ENCODE measurements around the gene BMPR2. TPM values are rescaled to one million over a fixed set of nuclear protein-coding genes. Genes with fewer than 3 reads are reported as not detected.

BMPR2 gene
- total and polyA plus RNA-seq, 2 of the 4 experiments (the other 2 are of a cell fraction), result 17.0 to 30.1 TPM

DNA sequence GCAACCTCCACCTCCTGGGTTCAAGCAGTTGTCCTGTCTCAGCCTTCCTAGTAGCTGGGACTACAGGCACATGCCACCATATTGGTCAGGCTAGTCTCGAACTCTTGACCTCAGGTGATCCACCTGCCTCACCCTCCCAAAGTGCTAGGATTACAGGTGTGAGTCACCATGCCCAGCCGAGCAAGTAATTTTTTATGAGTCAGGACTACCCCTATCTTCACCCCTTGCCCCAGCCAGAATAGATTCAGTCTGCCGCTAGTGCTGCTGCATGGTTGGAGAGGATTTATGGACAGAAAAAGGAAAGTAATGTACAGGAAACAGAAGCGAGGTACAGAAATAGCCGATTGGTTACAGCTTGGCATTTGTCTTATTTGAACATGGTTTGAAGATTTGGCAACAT is 48.9 kb downstream of the BMPR2 start:
- Histone ChIP-seq H3K23ac (ENCODE audit: low read depth, low read length) (no peak overlapping the region), H4K91ac (ENCODE audit: insufficient read depth, low read depth, low read length) (no peak overlapping the region), H3K27ac (ENCODE audit: insufficient read depth, low read length) (no peak overlapping the region), H3K4me3 (ENCODE audit: insufficient read depth, low read depth, low read length) (no peak overlapping the region), H3K36me3 (ENCODE audit: control insufficient read depth, insufficient read depth, low read length) (no peaks in the 10 kb centered on the region), H3K4me1 (ENCODE audit: control insufficient read depth, insufficient read depth, low read length) (peaks cover 11% of the 10 kb centered on the region), H2AK5ac (ENCODE audit: low read depth, low read length) (no peak overlapping the region), H3K56ac (ENCODE audit: extremely low read depth, insufficient read depth, low read length) (no peak overlapping the region), H3K4ac (ENCODE audit: low read depth, low read length) (no peak overlapping the region), H3K14ac (replicated peaks; ENCODE audit: low read depth, low read length) (no peak overlapping the region), H3K9ac (ENCODE audit: low read depth, low read length) (no peak overlapping the region), H4K20me1 (ENCODE audit: insufficient read depth, low read length) (peaks cover 9% of the 10 kb centered on the region), H4K8ac (ENCODE audit: low read depth in 2 of 2, low read length in 2 of 2) (no peak overlapping the region), H3K79me1 (ENCODE audit: low read depth in 1 of 2, low read length in 2 of 2) (peaks cover 13 to 74% of the 10 kb centered on the region in 2 experiments; a peak in 3 of 4 replicates), H2BK120ac (ENCODE audit: low read depth, low read length) (no peak overlapping the region), H2AFZ (replicated peaks; ENCODE audit: low read length, poor library complexity) (no peak overlapping the region), H2BK5ac (ENCODE audit: low read depth, low read length, poor library complexity, severe bottlenecking) (no peak overlapping the region), H4K5ac (ENCODE audit: low read depth, low read length) (no peak overlapping the region), H2BK15ac (ENCODE audit: low read depth, low read length) (no peak overlapping the region), H2BK20ac (ENCODE audit: low read depth, low read length) (no peak overlapping the region), H3K4me2 (ENCODE audit: low read depth, low read length) (no peak overlapping the region), H3K18ac (ENCODE audit: low read depth, low read length) (no peak overlapping the region), H3K9me1 (ENCODE audit: insufficient read depth, low read length) (peaks cover 18% of the 10 kb centered on the region), H3K27me3 (ENCODE audit: control insufficient read depth, insufficient read depth, low read length) (no peaks in the 10 kb centered on the region), H2AK9ac (replicated peaks; ENCODE audit: low read depth, low read length, poor library complexity) (no peak overlapping the region), H3K9me3 (ENCODE audit: control insufficient read depth, insufficient read depth, low read length) (no peaks in the 10 kb centered on the region)
- dilution Hi-C loops (cut with HindIII; ENCODE audit: low sequenced_read_pairs, unreplicated experiment), result no loop called here
- CTCF ChIA-PET, result no interaction called here
- POLR2A ChIA-PET (ENCODE audit: unreplicated experiment), result no interaction called here
- TF ChIP-seq NFE2L2 (IDR thresholded peaks at IDR 0.05; ENCODE audit: low read depth, low read length) (no peak), SMC3 (IDR thresholded peaks at IDR 0.05; ENCODE audit: low read depth, low read length) (no peak), CEBPB (IDR thresholded peaks at IDR 0.05; ENCODE audit: low read depth, low read length) (no peak), FOS (IDR thresholded peaks at IDR 0.05; ENCODE audit: low read depth, low read length) (no peak), RFX5 (IDR thresholded peaks at IDR 0.05; ENCODE audit: low read depth, low read length) (no peak), CHD1 (IDR thresholded peaks at IDR 0.05; ENCODE audit: low read depth, low read length) (no peak), RAD21 (IDR thresholded peaks at IDR 0.05; ENCODE audit: low read length) (no peak), POLR2A (IDR thresholded peaks at IDR 0.05; ENCODE audit: low read depth, low read length) (no peak), MAFK (IDR thresholded peaks at IDR 0.05; ENCODE audit: low read depth, low read length) (no peak), BHLHE40 (IDR thresholded peaks at IDR 0.05; ENCODE audit: low read depth, low read length) (no peak), MXI1 (IDR thresholded peaks at IDR 0.05; ENCODE audit: borderline replicate concordance, low read depth, low read length) (no peak), MAZ (IDR thresholded peaks at IDR 0.05; ENCODE audit: borderline replicate concordance, low read depth, low read length) (no peak), RCOR1 (IDR thresholded peaks at IDR 0.05; ENCODE audit: insufficient replicate concordance, low read length) (no peak)
- TF ChIP-seq, protein P1, sequence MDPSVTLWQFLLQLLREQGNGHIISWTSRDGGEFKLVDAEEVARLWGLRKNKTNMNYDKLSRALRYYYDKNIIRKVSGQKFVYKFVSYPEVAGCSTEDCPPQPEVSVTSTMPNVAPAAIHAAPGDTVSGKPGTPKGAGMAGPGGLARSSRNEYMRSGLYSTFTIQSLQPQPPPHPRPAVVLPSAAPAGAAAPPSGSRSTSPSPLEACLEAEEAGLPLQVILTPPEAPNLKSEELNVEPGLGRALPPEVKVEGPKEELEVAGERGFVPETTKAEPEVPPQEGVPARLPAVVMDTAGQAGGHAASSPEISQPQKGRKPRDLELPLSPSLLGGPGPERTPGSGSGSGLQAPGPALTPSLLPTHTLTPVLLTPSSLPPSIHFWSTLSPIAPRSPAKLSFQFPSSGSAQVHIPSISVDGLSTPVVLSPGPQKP (IDR thresholded peaks at IDR 0.05; ENCODE audit: borderline replicate concordance, low read depth, low read length), result no peak
- TF ChIP-seq, protein P2, sequence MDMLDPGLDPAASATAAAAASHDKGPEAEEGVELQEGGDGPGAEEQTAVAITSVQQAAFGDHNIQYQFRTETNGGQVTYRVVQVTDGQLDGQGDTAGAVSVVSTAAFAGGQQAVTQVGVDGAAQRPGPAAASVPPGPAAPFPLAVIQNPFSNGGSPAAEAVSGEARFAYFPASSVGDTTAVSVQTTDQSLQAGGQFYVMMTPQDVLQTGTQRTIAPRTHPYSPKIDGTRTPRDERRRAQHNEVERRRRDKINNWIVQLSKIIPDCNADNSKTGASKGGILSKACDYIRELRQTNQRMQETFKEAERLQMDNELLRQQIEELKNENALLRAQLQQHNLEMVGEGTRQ (IDR thresholded peaks at IDR 0.05; ENCODE audit: low read depth, low read length), result no peak
- TF ChIP-seq, protein P3, sequence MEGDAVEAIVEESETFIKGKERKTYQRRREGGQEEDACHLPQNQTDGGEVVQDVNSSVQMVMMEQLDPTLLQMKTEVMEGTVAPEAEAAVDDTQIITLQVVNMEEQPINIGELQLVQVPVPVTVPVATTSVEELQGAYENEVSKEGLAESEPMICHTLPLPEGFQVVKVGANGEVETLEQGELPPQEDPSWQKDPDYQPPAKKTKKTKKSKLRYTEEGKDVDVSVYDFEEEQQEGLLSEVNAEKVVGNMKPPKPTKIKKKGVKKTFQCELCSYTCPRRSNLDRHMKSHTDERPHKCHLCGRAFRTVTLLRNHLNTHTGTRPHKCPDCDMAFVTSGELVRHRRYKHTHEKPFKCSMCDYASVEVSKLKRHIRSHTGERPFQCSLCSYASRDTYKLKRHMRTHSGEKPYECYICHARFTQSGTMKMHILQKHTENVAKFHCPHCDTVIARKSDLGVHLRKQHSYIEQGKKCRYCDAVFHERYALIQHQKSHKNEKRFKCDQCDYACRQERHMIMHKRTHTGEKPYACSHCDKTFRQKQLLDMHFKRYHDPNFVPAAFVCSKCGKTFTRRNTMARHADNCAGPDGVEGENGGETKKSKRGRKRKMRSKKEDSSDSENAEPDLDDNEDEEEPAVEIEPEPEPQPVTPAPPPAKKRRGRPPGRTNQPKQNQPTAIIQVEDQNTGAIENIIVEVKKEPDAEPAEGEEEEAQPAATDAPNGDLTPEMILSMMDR (conservative IDR thresholded peaks at IDR 0.05; ENCODE audit: low read depth, low read length), result no peak
- in situ Hi-C loops (cut with MboI; ENCODE audit: low sequenced_read_pairs), result no loop called here
- WGBS, 2 experiments (ENCODE audit: extremely low coverage in 2 of 2, insufficient read length in 1 of 2), result 90% methylated on average over 2 of the region's 5 CpGs; no CpG with 5 or more reads in 1 of the 2 experiments
- intact Hi-C loops (cut with micrococcal nuclease), result loop anchor here (5.0 kb wide), 1 partner anchor 48 kb away; the partner anchor contains the start of gene BMPR2
- no TSS peak for BruUV-seq (replicated peaks)
- DNase-seq (no peak), ATAC-seq (ENCODE audit: low read depth) (no peak)
